Astrocyte of the cerebellum (primary cell): ENCODE data around the gene GRID2.
"Not testable (repeated sequence)": the region's sequence is repeated elsewhere in the genome, so short reads cannot be mapped to it uniquely, and the experiment has no call there.

Experiments
- DNase-seq: peaks from one replicate; pipeline ENCODE4 v3.0.0-alpha.2; 2011; ENCODE audit warnings: low read depth
- H3K4me3 ChIP-seq: 2 replicates; pipeline ENCODE4 v1.5.1; 2011; ENCODE audit warnings: mild to moderate bottlenecking, low read depth, low read length, moderate library complexity
- CTCF ChIP-seq: IDR thresholded peaks from 2 replicates; pipeline ENCODE4 v1.5.1; 2012; ENCODE audit warnings: low read length, low read depth, moderate library complexity, mild to moderate bottlenecking; ENCODE audit errors: missing control alignments
- in situ Hi-C: cut with HindIII; loops from 2 replicates; pipeline ENCODE4 v1.10.0; 2017; ENCODE audit warnings: low sequenced_read_pairs

GRID2 gene

GRCh38 chr4:93299118-93299517, 995.4 kb downstream of the GRID2 start:
- in situ Hi-C loops: no loop called here
- DNase-seq: no peak

GRCh38 chr4:93300780-93301555, 997.2 kb downstream of the GRID2 start:
- in situ Hi-C loops, DNase-seq: not testable (repeated sequence)

More at GRCh38 chr4:93299118-93299517, 995.4 kb downstream of the GRID2 start:
- no peak overlapping the region for H3K4me3 ChIP-seq
- no peak for TF ChIP-seq CTCF

GRCh38 chr4:93302310-93302709, 998.5 kb downstream of the GRID2 start:
- in situ Hi-C loops: no loop called here
- TF ChIP-seq CTCF: no peak
- DNase-seq: no peak
- no peak overlapping the region for H3K4me3 ChIP-seq

More at GRCh38 chr4:93300780-93301555, 997.2 kb downstream of the GRID2 start:
- H3K4me3 ChIP-seq: not testable (repeated sequence)

GRCh38 chr4:93303440-93303839, 999.7 kb downstream of the GRID2 start:
- no peak for DNase-seq
- in situ Hi-C loops: no loop called here
- no peak for TF ChIP-seq CTCF

GRCh38 chr4:93312299-93312698, 1008.5 kb downstream of the GRID2 start:
- no peak overlapping the region for H3K4me3 ChIP-seq
- no peak for TF ChIP-seq CTCF
- in situ Hi-C loops: no loop called here
- no peak for DNase-seq

More at GRCh38 chr4:93303440-93303839, 999.7 kb downstream of the GRID2 start:
- H3K4me3 ChIP-seq: no peak overlapping the region

GRCh38 chr4:93313197-93313596, 1009.4 kb downstream of the GRID2 start:
- no peak for TF ChIP-seq CTCF
- in situ Hi-C loops: no loop called here
- H3K4me3 ChIP-seq: no peak overlapping the region
- DNase-seq: no peak

GRCh38 chr4:93317057-93317456, 1013.3 kb downstream of the GRID2 start:
- TF ChIP-seq CTCF: no peak
- in situ Hi-C loops: no loop called here
- no peak for DNase-seq
- no peak overlapping the region for H3K4me3 ChIP-seq
